K562 (cell line): ENCODE data around the gene CPT1B. TPM values are rescaled to one million over a fixed set of nuclear protein-coding genes. Genes with fewer than 3 reads are reported as not detected.

Experiments
- CBFA2T2 ChIP-seq: fragments of 450-650 bp; conservative IDR thresholded peaks from 2 replicates; pipeline ENCODE4 v1.6.1; 2017; ENCODE audit warnings: mild to moderate bottlenecking
- CUX1 ChIP-seq: fragments of 200-800 bp; sonication (Bioruptor generic); IDR thresholded peaks from 2 replicates; pipeline ENCODE4 v1.6.1; 2016; ENCODE audit warnings: missing genetic modification characterization, missing compliant biosample characterization
- DNMT1 ChIP-seq: fragments of 450-650 bp; IDR thresholded peaks from 2 replicates; pipeline ENCODE4 v1.6.1; 2016; ENCODE audit warnings: antibody characterized with exemption, mild to moderate bottlenecking
- FOXK2 ChIP-seq, 2 experiments: fragments of 450-650 bp; IDR thresholded peaks in 1 of 2; conservative IDR thresholded peaks in 1 of 2; 2 replicates each; pipeline ENCODE4 v1.6.1; 2016; ENCODE audit warnings: low read depth in 2 of 2, mild to moderate bottlenecking in 1 of 2
- MBD2 ChIP-seq: sonication (generic); IDR thresholded peaks from 2 replicates; pipeline ENCODE4 v1.6.1; 2016; ENCODE audit warnings: low read depth, borderline replicate concordance
- NELFE ChIP-seq: IDR thresholded peaks from 2 replicates; pipeline ENCODE4 v1.6.1; 2011; ENCODE audit warnings: mild to moderate bottlenecking; ENCODE audit not compliant: insufficient read depth, insufficient read length
- NR1H2 ChIP-seq: sonication (generic); formaldehyde crosslinking; IDR thresholded peaks from 2 replicates; pipeline ENCODE4 v1.4.0; 2020; ENCODE audit warnings: mild to moderate bottlenecking, missing genetic modification reagents
- PTTG1 ChIP-seq: fragments of 450-650 bp; IDR thresholded peaks from 2 replicates; pipeline ENCODE4 v1.6.1; 2016; ENCODE audit warnings: low read depth, mild to moderate bottlenecking, missing genetic modification characterization, missing compliant biosample characterization
- SIN3A ChIP-seq, 2 experiments: fragments of 150-350 bp in 1 of 2; IDR thresholded peaks; 2 replicates each; pipeline ENCODE4 v1.6.1; 2011 to 2016; ENCODE audit warnings: borderline replicate concordance in 2 of 2, low read depth in 2 of 2, low read length in 2 of 2, mild to moderate bottlenecking in 2 of 2, moderate library complexity in 2 of 2; ENCODE audit not compliant: control insufficient read depth in 1 of 2
- STAT5A ChIP-seq: IDR thresholded peaks from 2 replicates; pipeline ENCODE4 v1.6.1; 2012; ENCODE audit warnings: low read length, inconsistent platforms, borderline replicate concordance
- SUPT5H ChIP-seq: fragments of 450-650 bp; IDR thresholded peaks from 2 replicates; pipeline ENCODE4 v1.6.1; 2016
- TCF3 ChIP-seq: sonication (generic); formaldehyde crosslinking; IDR thresholded peaks from 2 replicates; pipeline ENCODE4 v1.4.0; 2020; ENCODE audit warnings: mild to moderate bottlenecking, missing genetic modification reagents
- THAP12 ChIP-seq: fragments of 250-450 bp; sonication (Bioruptor Pico); IDR thresholded peaks from 2 replicates; pipeline ENCODE4 v1.9.0; 2021; ENCODE audit warnings: mild to moderate bottlenecking, inconsistent platforms
- THAP7 ChIP-seq: fragments of 250-450 bp; sonication (Bioruptor Pico); IDR thresholded peaks from 2 replicates; pipeline ENCODE4 v1.5.0; 2021
- ZC3H4 ChIP-seq: sonication (generic); formaldehyde crosslinking; IDR thresholded peaks from 2 replicates; pipeline ENCODE4 v1.9.0; 2021; ENCODE audit warnings: missing genetic modification reagents, borderline replicate concordance
- ZNF212 ChIP-seq: fragments of 450-650 bp; formaldehyde crosslinking; IDR thresholded peaks from 2 replicates; pipeline ENCODE4 v1.4.0; 2020; ENCODE audit warnings: mild to moderate bottlenecking
- ZNF431 ChIP-seq: sonication (generic); formaldehyde crosslinking; IDR thresholded peaks from 2 replicates; pipeline ENCODE4 v1.8.0; 2022; ENCODE audit warnings: mild to moderate bottlenecking, missing genetic modification reagents
- ZNF57 ChIP-seq: fragments of 450-650 bp; formaldehyde crosslinking; IDR thresholded peaks from 2 replicates; pipeline ENCODE4 v1.4.0; 2020; ENCODE audit warnings: mild to moderate bottlenecking, moderate library complexity
- ZNF695 ChIP-seq: fragments of 450-650 bp; formaldehyde crosslinking; IDR thresholded peaks from 2 replicates; pipeline ENCODE4 v1.4.0; 2020; ENCODE audit warnings: mild to moderate bottlenecking, moderate library complexity
- ZNF75A ChIP-seq: fragments of 450-650 bp; formaldehyde crosslinking; IDR thresholded peaks from 2 replicates; pipeline ENCODE4 v1.4.0; 2020; ENCODE audit warnings: mild to moderate bottlenecking
- ZNF76 ChIP-seq: fragments of 250-450 bp; sonication (Bioruptor Pico); IDR thresholded peaks from 2 replicates; pipeline ENCODE4 v1.4.0; 2020; ENCODE audit warnings: mild to moderate bottlenecking, moderate library complexity, borderline replicate concordance
- ZNF780A ChIP-seq: fragments of 250-450 bp; sonication (Bioruptor Pico); IDR thresholded peaks from 2 replicates; pipeline ENCODE4 v1.5.0; 2021; ENCODE audit warnings: mild to moderate bottlenecking
- polyA plus RNA-seq, 8 experiments: library from polyadenylated mRNA; depleted of rRNA in 4 of 8; stranded (reverse) in 5 of 8; unstranded in 3 of 8; fragments of >200 nt; fragmentation: Nextera tagmentation in 2 of 8; fragmentation: Illumina TruSeq in 1 of 8; extraction: Ambion mirVana in 2 of 8; extraction: Trizol in 1 of 8; gene quantifications; 2 replicates each; pipeline versions ENCODE4 v1.2.1 to v1.2.3, GENCODE V29; 2011 to 2014; ENCODE audit warnings: inconsistent platforms in 1 of 8, missing spikeins in 1 of 8
- total RNA-seq, 7 experiments: library from RNA; depleted of rRNA in 6 of 7; stranded (reverse); fragments of >200 nt in 6 of 7; fragmentation: Illumina TruSeq in 2 of 7; extraction: Trizol in 2 of 7; gene quantifications; 2 replicates each; pipeline versions ENCODE4 v1.2.1 to v1.2.3, GENCODE V29; 2011 to 2021; ENCODE audit warnings: low replicate concordance in 1 of 7

CPT1B gene
- total and polyA plus RNA-seq, 9 of the 15 experiments (the other 6 are each of a cell fraction or from before 2014, with no cell fraction given), result 0.35 to 6.1 (median 2.6) TPM

DNA sequence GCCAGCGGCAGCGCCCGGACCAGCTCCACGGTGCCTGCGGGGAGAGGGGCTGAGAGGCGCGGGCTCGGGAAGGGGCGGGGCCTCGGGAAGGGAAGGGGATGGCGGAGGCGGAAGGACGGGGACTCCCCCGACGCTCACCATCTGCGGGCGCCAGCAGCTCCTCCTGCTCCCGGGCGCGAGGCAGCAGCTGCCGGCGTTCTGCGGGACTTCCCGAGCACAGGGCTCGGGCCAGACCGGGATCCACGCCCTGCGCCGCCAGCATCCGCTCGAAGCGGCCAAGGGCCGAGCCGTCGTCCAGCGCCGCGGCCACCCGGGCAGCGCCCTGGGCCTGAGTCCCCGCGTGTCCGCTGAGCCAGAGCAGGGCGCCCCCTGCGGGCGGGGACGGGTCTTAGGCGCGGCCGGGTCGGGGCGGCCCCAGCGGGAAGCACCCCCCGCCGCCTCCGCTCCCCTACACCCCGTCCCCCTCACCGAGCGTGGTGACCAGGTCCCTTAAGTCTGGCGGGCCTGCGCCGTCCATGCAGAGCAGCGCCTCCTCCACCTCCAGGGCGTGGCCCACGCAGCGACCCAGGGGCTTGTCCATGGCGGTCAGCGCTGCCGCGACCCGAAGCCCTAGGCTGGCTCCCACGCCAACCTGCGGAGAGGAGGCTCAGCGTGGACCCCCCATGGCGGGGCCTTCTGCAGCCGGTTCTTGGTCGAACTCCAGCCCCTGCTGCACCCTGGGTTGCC lies 52.0 kb downstream of the CPT1B start (continued):
- peak; percentile 48; the same call in 1 of the 2 replicates for TF ChIP-seq THAP12 (CRISPR knock-in tag)
- no peak for TF ChIP-seq SUPT5H
- no peak for TF ChIP-seq ZNF695 (CRISPR knock-in tag)
- no peak for TF ChIP-seq ZNF75A
- no peak for TF ChIP-seq ZNF57
- TF ChIP-seq ZNF76, result peak; percentile 52; the same call in 1 of the 2 replicates
- no peak for TF ChIP-seq CBFA2T2
- TF ChIP-seq ZC3H4 (CRISPR knock-in tag), result no peak
- TF ChIP-seq MBD2, result no peak
- no peak for TF ChIP-seq NR1H2 (CRISPR knock-in tag)
- 0 out of 2 replicates have a peak, but pooled peaks have one; percentile 43 for TF ChIP-seq THAP7
- TF ChIP-seq CUX1 (CRISPR knock-in tag), result no peak
- TF ChIP-seq ZNF212, result no peak
- no peak for TF ChIP-seq FOXK2 (conservative IDR thresholded peaks at IDR 0.05 in 1 of 2, IDR thresholded peaks at IDR 0.05 in 1 of 2; ENCODE audit: low read depth in 2 of 2)
- TF ChIP-seq TCF3 (CRISPR knock-in tag), result no peak
- no peak for TF ChIP-seq ZNF780A (CRISPR knock-in tag)
- TF ChIP-seq PTTG1, result no peak
- TF ChIP-seq NELFE, result no peak
- TF ChIP-seq DNMT1, result no peak
- TF ChIP-seq ZNF431 (CRISPR knock-in tag), result no peak
- no peak; a peak in 2 of 4 replicates for TF ChIP-seq SIN3A (IDR thresholded peaks at IDR 0.05; ENCODE audit: borderline replicate concordance in 2 of 2, control insufficient read depth in 1 of 2, low read depth in 2 of 2, low read length in 2 of 2)
- TF ChIP-seq STAT5A, result no peak
